WTC11 (cell line): Measurements from ENCODE around the gene NRG2. TPM values are rescaled to one million over a fixed set of nuclear protein-coding genes. Genes with fewer than 3 reads are reported as not detected.

Source experiments
- ATAC-seq: fragments of 200-7000 bp; cut with Tn5 transposase; 2 replicates; pipeline ENCODE4 v1.10.0; 2021; ENCODE audit warnings: mild to moderate bottlenecking, moderate library complexity
- CTCF ChIA-PET: fragments of 300-600 bp; sonication (Branson Sonifier 250); formaldehyde crosslinking; loops from one replicate; lab custom pipeline; 2021; ENCODE audit warnings: antibody characterized with exemption; lab: Charles Lee
- POLR2A ChIA-PET: fragments of 350-600 bp; sonication (Branson Sonifier 250); formaldehyde crosslinking; loops from one replicate; lab custom pipeline; 2021; ENCODE audit warnings: antibody characterized with exemption; lab: Charles Lee
- DNase-seq: peaks from one replicate; pipeline ENCODE4 v3.0.0; 2021; ENCODE audit warnings: low spot score
- H3K27ac Mint-ChIP-seq: 2 replicates; pipeline ENCODE4 v1.8.0; 2021; ENCODE audit warnings: mixed read lengths
- H3K27me3 Mint-ChIP-seq: 2 replicates; pipeline ENCODE4 v1.8.0; 2021; ENCODE audit warnings: low read depth, mild to moderate bottlenecking, moderate library complexity, mixed read lengths
- H3K36me3 Mint-ChIP-seq: 2 replicates; pipeline ENCODE4 v1.8.0; 2021; ENCODE audit warnings: mixed read lengths
- H3K4me1 Mint-ChIP-seq: 2 replicates; pipeline ENCODE4 v1.8.0; 2022; ENCODE audit warnings: mixed read lengths
- H3K4me3 Mint-ChIP-seq: 2 replicates; pipeline ENCODE4 v1.8.0; 2021; ENCODE audit warnings: mild to moderate bottlenecking, moderate library complexity, mixed read lengths
- H3K9me3 Mint-ChIP-seq: 2 replicates; pipeline ENCODE4 v1.8.0; 2021; ENCODE audit warnings: mixed read lengths
- CBFB ChIP-seq: sonication (generic); formaldehyde crosslinking; IDR thresholded peaks from 2 replicates; pipeline ENCODE4 v1.8.1; 2022; ENCODE audit warnings: mild to moderate bottlenecking, low read depth, missing genetic modification reagents
- CREB1 ChIP-seq: sonication (generic); formaldehyde crosslinking; IDR thresholded peaks from 2 replicates; pipeline ENCODE4 v1.8.0; 2023; ENCODE audit warnings: mild to moderate bottlenecking, missing genetic modification reagents
- ELF4 ChIP-seq: sonication (generic); formaldehyde crosslinking; IDR thresholded peaks from 2 replicates; pipeline ENCODE4 v1.8.1; 2022; ENCODE audit warnings: low read depth, mild to moderate bottlenecking, moderate library complexity, missing genetic modification reagents
- FOXK1 ChIP-seq: sonication (generic); formaldehyde crosslinking; IDR thresholded peaks from 2 replicates; pipeline ENCODE4 v1.8.0; 2022; ENCODE audit warnings: mild to moderate bottlenecking, moderate library complexity, missing genetic modification reagents
- JAZF1 ChIP-seq: fragments of 250-450 bp; sonication (Bioruptor Pico); IDR thresholded peaks from 2 replicates; pipeline ENCODE4 v1.9.0; 2021; ENCODE audit warnings: moderate library complexity, mild to moderate bottlenecking, inconsistent platforms
- JUN ChIP-seq: sonication (generic); formaldehyde crosslinking; IDR thresholded peaks from 2 replicates; pipeline ENCODE4 v1.8.0; 2023; ENCODE audit warnings: mild to moderate bottlenecking, missing genetic modification reagents
- KAT7 ChIP-seq: sonication (generic); formaldehyde crosslinking; IDR thresholded peaks from 2 replicates; pipeline ENCODE4 v1.8.1; 2023; ENCODE audit warnings: missing genetic modification reagents, mild to moderate bottlenecking, borderline replicate concordance
- MXD4 ChIP-seq: fragments of 250-450 bp; sonication (Bioruptor Pico); IDR thresholded peaks from 2 replicates; pipeline ENCODE4 v1.8.0; 2021; ENCODE audit warnings: mild to moderate bottlenecking, moderate library complexity, borderline replicate concordance
- MYBL2 ChIP-seq: sonication (generic); formaldehyde crosslinking; IDR thresholded peaks from 2 replicates; pipeline ENCODE4 v1.8.1; 2023; ENCODE audit warnings: mild to moderate bottlenecking, moderate library complexity, missing genetic modification reagents
- RORB ChIP-seq: fragments of 250-450 bp; sonication (Bioruptor Pico); IDR thresholded peaks from 2 replicates; pipeline ENCODE4 v1.9.0; 2021; ENCODE audit warnings: mild to moderate bottlenecking
- SP1 ChIP-seq: sonication (generic); formaldehyde crosslinking; conservative IDR thresholded peaks from 2 replicates; pipeline ENCODE4 v1.8.1; 2022; ENCODE audit warnings: missing genetic modification reagents
- TP53 ChIP-seq: sonication (generic); formaldehyde crosslinking; IDR thresholded peaks from 2 replicates; pipeline ENCODE4 v1.8.1; 2023; ENCODE audit warnings: mild to moderate bottlenecking, missing genetic modification reagents
- ZBTB21 ChIP-seq: sonication (generic); formaldehyde crosslinking; IDR thresholded peaks from 2 replicates; pipeline ENCODE4 v1.8.1; 2023; ENCODE audit warnings: mild to moderate bottlenecking, missing genetic modification reagents, borderline replicate concordance
- ZNF232 ChIP-seq: sonication (generic); formaldehyde crosslinking; IDR thresholded peaks from 2 replicates; pipeline ENCODE4 v1.8.0; 2022; ENCODE audit warnings: mild to moderate bottlenecking, missing genetic modification reagents
- ZNF317 ChIP-seq: sonication (generic); formaldehyde crosslinking; IDR thresholded peaks from 2 replicates; pipeline ENCODE4 v1.8.1; 2023; ENCODE audit warnings: low read depth, mild to moderate bottlenecking, moderate library complexity, missing genetic modification reagents, borderline replicate concordance
- ZNF416 ChIP-seq: fragments of 250-450 bp; sonication (Bioruptor Pico); IDR thresholded peaks from 2 replicates; pipeline ENCODE4 v1.9.0; 2021; ENCODE audit warnings: mild to moderate bottlenecking, inconsistent platforms
- total RNA-seq: library from RNA; stranded (reverse); gene quantifications from 3 replicates; pipeline ENCODE4 v1.2.3, GENCODE V29; 2021
- TF ChIP-seq, protein P1 (sequence below): fragments of 250-450 bp; sonication (Bioruptor Pico); IDR thresholded peaks from 2 replicates; pipeline ENCODE4 v1.8.0; 2021; ENCODE audit warnings: mild to moderate bottlenecking
- TF ChIP-seq, protein P2 (sequence below): sonication (generic); formaldehyde crosslinking; IDR thresholded peaks from 2 replicates; pipeline ENCODE4 v1.8.1; 2023; ENCODE audit warnings: mild to moderate bottlenecking, moderate library complexity, missing genetic modification reagents
- TF ChIP-seq, protein P3 (sequence below): fragments of 250-450 bp; sonication (Bioruptor Pico); conservative IDR thresholded peaks from 2 replicates; pipeline ENCODE4 v1.9.0; 2021; ENCODE audit warnings: mild to moderate bottlenecking
- TF ChIP-seq, protein P4 (sequence below): fragments of 250-450 bp; sonication (Bioruptor Pico); IDR thresholded peaks from 2 replicates; pipeline ENCODE4 v1.9.0; 2021; ENCODE audit warnings: moderate library complexity, mild to moderate bottlenecking, inconsistent platforms, borderline replicate concordance
- TF ChIP-seq, protein P5 (sequence below): sonication (generic); formaldehyde crosslinking; IDR thresholded peaks from 2 replicates; pipeline ENCODE4 v1.8.0; 2022; ENCODE audit warnings: mild to moderate bottlenecking, missing genetic modification reagents
- TF ChIP-seq, protein P6 (sequence below): sonication (generic); formaldehyde crosslinking; IDR thresholded peaks from 2 replicates; pipeline ENCODE4 v1.8.1; 2023; ENCODE audit warnings: mild to moderate bottlenecking, missing genetic modification reagents, moderate library complexity
- TF ChIP-seq, protein P7 (sequence below): sonication (generic); formaldehyde crosslinking; IDR thresholded peaks from 2 replicates; pipeline ENCODE4 v1.8.1; 2023; ENCODE audit warnings: mild to moderate bottlenecking, missing genetic modification reagents
- TF ChIP-seq, protein P8 (sequence below): sonication (generic); formaldehyde crosslinking; IDR thresholded peaks from 2 replicates; pipeline ENCODE4 v1.8.0; 2023; ENCODE audit warnings: missing genetic modification reagents, mild to moderate bottlenecking, borderline replicate concordance

Gene NRG2
- total RNA-seq, 1 experiment from 2014 or later: 0.44 TPM

DNA sequence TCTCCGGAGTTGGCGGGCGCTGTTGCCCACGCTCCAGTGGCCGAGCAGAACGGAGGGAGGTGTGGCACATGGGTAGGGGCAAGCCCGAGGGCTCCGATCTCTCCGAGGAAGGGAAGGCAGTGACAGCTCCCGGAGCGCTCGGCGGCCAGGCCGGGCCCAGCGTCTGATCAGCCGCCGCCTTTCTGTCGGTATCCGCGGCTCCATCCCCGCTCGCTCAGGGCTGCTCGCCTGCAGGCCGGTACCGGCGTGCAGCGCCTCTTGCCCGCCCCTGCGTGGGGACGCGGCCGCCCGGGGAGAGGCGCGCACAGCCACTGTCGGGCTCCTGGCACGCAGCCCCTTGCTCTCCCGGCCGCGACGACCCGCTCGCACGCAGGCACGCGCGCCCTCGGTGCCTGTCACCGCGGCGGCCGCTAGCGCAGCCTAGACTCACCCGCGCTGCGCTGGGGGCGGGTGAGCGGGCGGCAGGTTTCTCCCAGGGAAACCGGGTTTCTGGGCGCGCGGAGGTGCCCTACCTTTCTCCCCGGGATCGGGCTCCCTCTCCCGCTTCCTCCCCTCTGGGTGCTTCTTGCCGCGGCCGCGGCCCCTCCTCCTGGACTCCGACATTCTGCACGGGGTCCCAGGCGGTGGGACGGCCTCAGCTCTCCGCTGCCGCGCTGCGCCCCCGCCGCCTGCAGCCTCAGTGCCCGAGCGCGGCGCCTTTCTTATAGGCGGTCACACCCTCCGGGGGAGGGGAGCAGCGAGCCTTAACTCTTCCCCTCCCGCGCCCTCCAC lies 139.1 kb downstream of the NRG2 start (continued):
- TF ChIP-seq ZBTB21 (CRISPR knock-in tag) (no peak), FOXK1 (peak; percentile 25; the same call in 1 of the 2 replicates), ZNF317 (CRISPR knock-in tag) (no peak), CBFB (no peak), MXD4 (CRISPR knock-in tag) (no peak), ELF4 (CRISPR knock-in tag) (no peak), JUN (CRISPR knock-in tag) (no peak), MYBL2 (0 out of 2 replicates have a peak, but pooled peaks have one; percentile 4), RORB (CRISPR knock-in tag) (no peak)
- TF ChIP-seq, protein P1, sequence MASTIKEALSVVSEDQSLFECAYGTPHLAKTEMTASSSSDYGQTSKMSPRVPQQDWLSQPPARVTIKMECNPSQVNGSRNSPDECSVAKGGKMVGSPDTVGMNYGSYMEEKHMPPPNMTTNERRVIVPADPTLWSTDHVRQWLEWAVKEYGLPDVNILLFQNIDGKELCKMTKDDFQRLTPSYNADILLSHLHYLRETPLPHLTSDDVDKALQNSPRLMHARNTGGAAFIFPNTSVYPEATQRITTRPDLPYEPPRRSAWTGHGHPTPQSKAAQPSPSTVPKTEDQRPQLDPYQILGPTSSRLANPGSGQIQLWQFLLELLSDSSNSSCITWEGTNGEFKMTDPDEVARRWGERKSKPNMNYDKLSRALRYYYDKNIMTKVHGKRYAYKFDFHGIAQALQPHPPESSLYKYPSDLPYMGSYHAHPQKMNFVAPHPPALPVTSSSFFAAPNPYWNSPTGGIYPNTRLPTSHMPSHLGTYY (CRISPR knock-in tag): no peak
- TF ChIP-seq, protein P2, sequence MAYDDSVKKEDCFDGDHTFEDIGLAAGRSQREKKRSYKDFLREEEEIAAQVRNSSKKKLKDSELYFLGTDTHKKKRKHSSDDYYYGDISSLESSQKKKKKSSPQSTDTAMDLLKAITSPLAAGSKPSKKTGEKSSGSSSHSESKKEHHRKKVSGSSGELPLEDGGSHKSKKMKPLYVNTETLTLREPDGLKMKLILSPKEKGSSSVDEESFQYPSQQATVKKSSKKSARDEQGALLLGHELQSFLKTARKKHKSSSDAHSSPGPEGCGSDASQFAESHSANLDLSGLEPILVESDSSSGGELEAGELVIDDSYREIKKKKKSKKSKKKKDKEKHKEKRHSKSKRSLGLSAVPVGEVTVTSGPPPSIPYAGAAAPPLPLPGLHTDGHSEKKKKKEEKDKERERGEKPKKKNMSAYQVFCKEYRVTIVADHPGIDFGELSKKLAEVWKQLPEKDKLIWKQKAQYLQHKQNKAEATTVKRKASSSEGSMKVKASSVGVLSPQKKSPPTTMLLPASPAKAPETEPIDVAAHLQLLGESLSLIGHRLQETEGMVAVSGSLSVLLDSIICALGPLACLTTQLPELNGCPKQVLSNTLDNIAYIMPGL: peak; percentile 73; the same call in 1 of the 2 replicates

DNA sequence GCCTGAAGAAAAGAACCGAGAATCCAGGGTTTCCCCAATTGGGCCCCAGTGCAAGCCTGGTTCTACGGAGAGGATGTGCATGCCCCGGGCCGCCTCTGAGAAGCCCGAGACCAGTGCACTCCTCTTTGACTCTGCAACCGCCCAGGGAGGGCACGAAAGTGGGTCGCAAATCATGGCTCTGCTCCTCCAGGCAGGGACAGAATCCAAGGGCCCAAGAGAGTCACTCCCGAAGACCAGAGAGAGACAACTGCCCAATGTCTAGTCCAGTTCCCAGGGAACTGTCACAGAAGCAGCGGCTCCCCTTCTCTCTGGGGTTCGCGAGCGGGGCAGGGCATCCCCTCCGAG lies 139.7 kb downstream of the NRG2 start:
- Mint-ChIP-seq H3K27me3 (peaks cover 55% of the 10 kb centered on the region), H3K27ac (no peak overlapping the region), H3K36me3 (no peaks in the 10 kb centered on the region), H3K4me3 (peak overlapping the region; percentile 71), H3K4me1 (peaks cover 12% of the 10 kb centered on the region), H3K9me3 (no peaks in the 10 kb centered on the region)
- POLR2A ChIA-PET: no interaction called here
- CTCF ChIA-PET: interaction anchor here (1.5 to 8.7 kb wide), 2 partner anchors 31 to 65 kb away, joined by 3 to 83 read pairs; no protein-coding TSS in a partner anchor
- ATAC-seq (no peak), DNase-seq (no peak)
- TF ChIP-seq ZNF416 (CRISPR knock-in tag): no peak
- TF ChIP-seq, protein P3, sequence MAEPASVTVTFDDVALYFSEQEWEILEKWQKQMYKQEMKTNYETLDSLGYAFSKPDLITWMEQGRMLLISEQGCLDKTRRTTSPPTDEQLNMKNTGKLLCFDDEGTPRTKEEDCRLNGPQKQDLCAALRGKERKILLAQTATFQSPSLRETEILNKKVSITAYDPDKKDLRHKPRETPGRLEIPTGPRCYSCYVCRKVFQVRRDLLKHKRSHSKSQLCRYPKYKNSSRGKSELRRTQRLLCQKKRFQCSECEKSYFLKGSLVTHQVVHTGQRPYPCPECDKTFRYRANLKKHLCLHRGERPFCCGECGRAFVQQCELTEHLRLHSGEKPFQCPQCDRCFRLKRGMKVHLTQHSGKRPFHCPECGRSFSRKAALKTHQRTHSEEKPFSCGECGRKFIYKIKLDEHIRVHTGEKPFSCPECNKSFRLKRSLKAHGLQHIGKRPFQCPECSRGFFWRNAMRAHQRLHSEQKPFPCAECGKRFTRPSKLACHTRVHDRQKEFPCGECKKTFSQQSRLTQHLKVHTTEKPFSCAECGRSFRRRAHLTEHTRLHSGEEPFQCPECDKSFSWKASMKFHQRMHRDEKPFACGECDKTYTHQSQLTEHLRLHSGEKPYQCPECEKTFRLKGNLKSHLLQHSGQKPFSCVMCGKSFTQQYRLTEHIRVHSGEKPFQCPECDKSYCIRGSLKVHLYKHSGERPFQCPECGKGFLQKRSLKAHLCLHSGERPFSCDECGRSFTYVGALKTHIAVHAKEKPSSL: no peak
- TF ChIP-seq, protein P4, sequence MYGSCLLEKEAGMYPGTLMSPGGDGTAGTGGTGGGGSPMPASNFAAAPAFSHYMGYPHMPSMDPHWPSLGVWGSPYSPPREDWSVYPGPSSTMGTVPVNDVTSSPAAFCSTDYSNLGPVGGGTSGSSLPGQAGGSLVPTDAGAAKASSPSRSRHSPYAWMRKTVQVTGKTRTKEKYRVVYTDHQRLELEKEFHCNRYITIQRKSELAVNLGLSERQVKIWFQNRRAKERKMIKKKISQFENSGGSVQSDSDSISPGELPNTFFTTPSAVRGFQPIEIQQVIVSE (CRISPR knock-in tag): no peak
- TF ChIP-seq KAT7 (CRISPR knock-in tag): no peak
- TF ChIP-seq, protein P5, sequence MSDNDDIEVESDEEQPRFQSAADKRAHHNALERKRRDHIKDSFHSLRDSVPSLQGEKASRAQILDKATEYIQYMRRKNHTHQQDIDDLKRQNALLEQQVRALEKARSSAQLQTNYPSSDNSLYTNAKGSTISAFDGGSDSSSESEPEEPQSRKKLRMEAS (CRISPR knock-in tag): no peak
- TF ChIP-seq, protein P6, sequence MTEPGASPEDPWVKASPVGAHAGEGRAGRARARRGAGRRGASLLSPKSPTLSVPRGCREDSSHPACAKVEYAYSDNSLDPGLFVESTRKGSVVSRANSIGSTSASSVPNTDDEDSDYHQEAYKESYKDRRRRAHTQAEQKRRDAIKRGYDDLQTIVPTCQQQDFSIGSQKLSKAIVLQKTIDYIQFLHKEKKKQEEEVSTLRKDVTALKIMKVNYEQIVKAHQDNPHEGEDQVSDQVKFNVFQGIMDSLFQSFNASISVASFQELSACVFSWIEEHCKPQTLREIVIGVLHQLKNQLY (CRISPR knock-in tag): no peak
- TF ChIP-seq JAZF1: no peak
- TF ChIP-seq, protein P7, sequence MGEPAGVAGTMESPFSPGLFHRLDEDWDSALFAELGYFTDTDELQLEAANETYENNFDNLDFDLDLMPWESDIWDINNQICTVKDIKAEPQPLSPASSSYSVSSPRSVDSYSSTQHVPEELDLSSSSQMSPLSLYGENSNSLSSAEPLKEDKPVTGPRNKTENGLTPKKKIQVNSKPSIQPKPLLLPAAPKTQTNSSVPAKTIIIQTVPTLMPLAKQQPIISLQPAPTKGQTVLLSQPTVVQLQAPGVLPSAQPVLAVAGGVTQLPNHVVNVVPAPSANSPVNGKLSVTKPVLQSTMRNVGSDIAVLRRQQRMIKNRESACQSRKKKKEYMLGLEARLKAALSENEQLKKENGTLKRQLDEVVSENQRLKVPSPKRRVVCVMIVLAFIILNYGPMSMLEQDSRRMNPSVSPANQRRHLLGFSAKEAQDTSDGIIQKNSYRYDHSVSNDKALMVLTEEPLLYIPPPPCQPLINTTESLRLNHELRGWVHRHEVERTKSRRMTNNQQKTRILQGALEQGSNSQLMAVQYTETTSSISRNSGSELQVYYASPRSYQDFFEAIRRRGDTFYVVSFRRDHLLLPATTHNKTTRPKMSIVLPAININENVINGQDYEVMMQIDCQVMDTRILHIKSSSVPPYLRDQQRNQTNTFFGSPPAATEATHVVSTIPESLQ (CRISPR knock-in tag): no peak
- no peak for TF ChIP-seq ZNF232
- TF ChIP-seq, protein P8, sequence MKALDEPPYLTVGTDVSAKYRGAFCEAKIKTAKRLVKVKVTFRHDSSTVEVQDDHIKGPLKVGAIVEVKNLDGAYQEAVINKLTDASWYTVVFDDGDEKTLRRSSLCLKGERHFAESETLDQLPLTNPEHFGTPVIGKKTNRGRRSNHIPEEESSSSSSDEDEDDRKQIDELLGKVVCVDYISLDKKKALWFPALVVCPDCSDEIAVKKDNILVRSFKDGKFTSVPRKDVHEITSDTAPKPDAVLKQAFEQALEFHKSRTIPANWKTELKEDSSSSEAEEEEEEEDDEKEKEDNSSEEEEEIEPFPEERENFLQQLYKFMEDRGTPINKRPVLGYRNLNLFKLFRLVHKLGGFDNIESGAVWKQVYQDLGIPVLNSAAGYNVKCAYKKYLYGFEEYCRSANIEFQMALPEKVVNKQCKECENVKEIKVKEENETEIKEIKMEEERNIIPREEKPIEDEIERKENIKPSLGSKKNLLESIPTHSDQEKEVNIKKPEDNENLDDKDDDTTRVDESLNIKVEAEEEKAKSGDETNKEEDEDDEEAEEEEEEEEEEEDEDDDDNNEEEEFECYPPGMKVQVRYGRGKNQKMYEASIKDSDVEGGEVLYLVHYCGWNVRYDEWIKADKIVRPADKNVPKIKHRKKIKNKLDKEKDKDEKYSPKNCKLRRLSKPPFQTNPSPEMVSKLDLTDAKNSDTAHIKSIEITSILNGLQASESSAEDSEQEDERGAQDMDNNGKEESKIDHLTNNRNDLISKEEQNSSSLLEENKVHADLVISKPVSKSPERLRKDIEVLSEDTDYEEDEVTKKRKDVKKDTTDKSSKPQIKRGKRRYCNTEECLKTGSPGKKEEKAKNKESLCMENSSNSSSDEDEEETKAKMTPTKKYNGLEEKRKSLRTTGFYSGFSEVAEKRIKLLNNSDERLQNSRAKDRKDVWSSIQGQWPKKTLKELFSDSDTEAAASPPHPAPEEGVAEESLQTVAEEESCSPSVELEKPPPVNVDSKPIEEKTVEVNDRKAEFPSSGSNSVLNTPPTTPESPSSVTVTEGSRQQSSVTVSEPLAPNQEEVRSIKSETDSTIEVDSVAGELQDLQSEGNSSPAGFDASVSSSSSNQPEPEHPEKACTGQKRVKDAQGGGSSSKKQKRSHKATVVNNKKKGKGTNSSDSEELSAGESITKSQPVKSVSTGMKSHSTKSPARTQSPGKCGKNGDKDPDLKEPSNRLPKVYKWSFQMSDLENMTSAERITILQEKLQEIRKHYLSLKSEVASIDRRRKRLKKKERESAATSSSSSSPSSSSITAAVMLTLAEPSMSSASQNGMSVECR (CRISPR knock-in tag): no peak
- no peak for TF ChIP-seq TP53 (CRISPR knock-in tag)
- TF ChIP-seq CREB1 (CRISPR knock-in tag): no peak
- no peak for TF ChIP-seq SP1 (CRISPR knock-in tag)
